Spinal cord (tissue), 10 donors: ENCODE results near the gene C3orf38. TPM values are rescaled to one million over a fixed set of nuclear protein-coding genes. Genes with fewer than 3 reads are reported as not detected.
"Not testable (repeated sequence)": the region's sequence is repeated elsewhere in the genome, so short reads cannot be mapped to it uniquely, and the experiment has no call there.

Source experiments
- DNase-seq, 6 donors: peaks; one replicate each; pipeline versions ENCODE4 v3.0.0 to v3.0.0-alpha.2; 2013 to 2015; ENCODE audit warnings: low spot score in 6 of 6, low read depth in 4 of 6
- H3K27ac ChIP-seq: one replicate; pipeline ENCODE4 v1.5.1; 2013; ENCODE audit warnings: low read depth, low read length, control low read depth
- H3K27me3 ChIP-seq: one replicate; pipeline ENCODE4 v1.6.1; 2013; ENCODE audit warnings: low read length; ENCODE audit not compliant: control insufficient read depth, insufficient read depth
- H3K36me3 ChIP-seq: one replicate; pipeline ENCODE4 v1.6.1; 2013; ENCODE audit warnings: low read length; ENCODE audit not compliant: control insufficient read depth, insufficient read depth
- H3K4me1 ChIP-seq: one replicate; pipeline ENCODE4 v1.6.1; 2013; ENCODE audit warnings: low read length; ENCODE audit not compliant: control insufficient read depth, insufficient read depth
- H3K4me3 ChIP-seq: one replicate; pipeline ENCODE4 v1.5.1; 2013; ENCODE audit warnings: low read depth, low read length, control low read depth
- H3K9me3 ChIP-seq: one replicate; pipeline ENCODE4 v1.6.1; 2013; ENCODE audit warnings: low read length; ENCODE audit not compliant: control insufficient read depth, insufficient read depth
- WGBS: methylation state at CpG from one replicate; pipeline ENCODE4 v1.1.5; 2013; ENCODE audit warnings: missing lambda C conversion rate; ENCODE audit not compliant: insufficient coverage; 5-methylcytosine and 5-hydroxymethylcytosine counted together
- long read RNA-seq, 4 donors: transcript quantifications; one replicate each; lab custom pipeline, GENCODE V29; 2026
- polyA plus RNA-seq, 2 donors: library from polyadenylated mRNA; unstranded; fragments of 120-200 nt; gene quantifications; one replicate each; pipeline ENCODE4 v1.2.1, GENCODE V29; 2013; ENCODE audit not compliant: insufficient read length in 2 of 2
- total RNA-seq, 2 donors: library from RNA; depleted of rRNA in 1 of 2; stranded (reverse); fragments of 120-200 nt in 1 of 2; fragments of >200 nt in 1 of 2; gene quantifications; one replicate each; pipeline versions ENCODE4 v1.2.3 to v1.2.4, GENCODE V29; 2013 to 2014
- donor health status: healthy.

C3orf38 gene
- total RNA-seq = 10 to 100 TPM; 39.3 to 57.2 TPM
- polyA plus RNA-seq = 10 to 100 TPM; 20.5 to 23.6 TPM
- long read RNA-seq, donor 1, transcript C3orf38-201 (3 exons, 2,633 nt) = major isoform, 6 of 6 reads
- long read RNA-seq, donor 1, partial matches to known transcripts = 0 of 6 reads
- long read RNA-seq, donor 1, other reads (novel, unspliced or antisense) = 0 of 6 reads
- long read RNA-seq, donor 2, partial matches to known transcripts = 0 of 1 reads
- long read RNA-seq, donor 2, other reads (novel, unspliced or antisense) = 0 of 1 reads
- long read RNA-seq, donor 3, transcript C3orf38-201 (3 exons, 2,633 nt) = major isoform, 6 of 6 reads
- long read RNA-seq, donor 3, partial matches to known transcripts = 0 of 6 reads
- long read RNA-seq, donor 3, other reads (novel, unspliced or antisense) = 0 of 6 reads
- long read RNA-seq, donor 4, transcript C3orf38-201 (3 exons, 2,633 nt) = major isoform, 15 of 15 reads
- long read RNA-seq, donor 4, partial matches to known transcripts = 0 of 15 reads
- long read RNA-seq, donor 4, other reads (novel, unspliced or antisense) = 0 of 15 reads

- peaks cover 4% of the 10 kb centered on the region for H3K36me3 ChIP-seq
Measured at GRCh38 chr3:88149509-88150362, at the start of gene C3orf38. Gene C3orf38, plus strand, starts transcription at chr3:88149959. Its CDS starts 94 bp downstream, at chr3:88150053.

GRCh38 chr3:88101142-88101541, 48.6 kb upstream of the C3orf38 start:
- DNase-seq = no peak
- no peak overlapping the region for H3K27ac ChIP-seq
- WGBS = no CpG with 5 or more reads among the region's 1 CpG

More at GRCh38 chr3:88149509-88150362, at the start of gene C3orf38:
- Histone ChIP-seq H3K4me1 (peaks cover 15% of the 10 kb centered on the region), H3K9me3 (no peaks in the 10 kb centered on the region), H3K4me3 (peak within 1 kb of the TSS; percentile 93), H3K27ac (peak within 1 kb of the TSS; percentile 92), H3K27me3 (no peaks in the 10 kb centered on the region)
- DNase-seq = peak; percentile 91 to 98 (median 94)
- WGBS = under 1% methylated on average over 57 of the region's 57 CpGs

GRCh38 chr3:88105325-88105724, 44.4 kb upstream of the C3orf38 start:
- DNase-seq = no peak
- H3K27me3 ChIP-seq = no peaks in the 10 kb centered on the region
- H3K27ac ChIP-seq = no peak overlapping the region
- no peaks in the 10 kb centered on the region for H3K4me1 ChIP-seq
- H3K9me3 ChIP-seq = no peaks in the 10 kb centered on the region
- no peak overlapping the region for H3K4me3 ChIP-seq
- no peaks in the 10 kb centered on the region for H3K36me3 ChIP-seq

More at GRCh38 chr3:88101142-88101541, 48.6 kb upstream of the C3orf38 start:
- no peaks in the 10 kb centered on the region for H3K27me3 ChIP-seq
- H3K4me1 ChIP-seq = no peaks in the 10 kb centered on the region
- no peak overlapping the region for H3K4me3 ChIP-seq
- no peaks in the 10 kb centered on the region for H3K36me3 ChIP-seq
- H3K9me3 ChIP-seq = peaks cover 1% of the 10 kb centered on the region

- no peak for DNase-seq
- no peaks in the 10 kb centered on the region for H3K4me1 ChIP-seq
- H3K36me3 ChIP-seq = no peaks in the 10 kb centered on the region
- no peaks in the 10 kb centered on the region for H3K27me3 ChIP-seq
- H3K9me3 ChIP-seq = no peaks in the 10 kb centered on the region
- WGBS = no CpG with 5 or more reads among the region's 1 CpG
- H3K4me3 ChIP-seq = no peak overlapping the region
- H3K27ac ChIP-seq = no peak overlapping the region
Measured at GRCh38 chr3:88112289-88112688, 37.5 kb upstream of the C3orf38 start.

- no peak overlapping the region for H3K4me3 ChIP-seq
- peak; percentile 12 to 82 (median 40) for DNase-seq
Measured at GRCh38 chr3:88113311-88114162, 36.2 kb upstream of the C3orf38 start.

GRCh38 chr3:88114878-88115549, 34.7 kb upstream of the C3orf38 start:
- no peaks in the 10 kb centered on the region for H3K4me1 ChIP-seq
- no peak overlapping the region for H3K4me3 ChIP-seq
- no peaks in the 10 kb centered on the region for H3K36me3 ChIP-seq
- H3K9me3 ChIP-seq = no peaks in the 10 kb centered on the region
- no peaks in the 10 kb centered on the region for H3K27me3 ChIP-seq
- 100% methylated on average over 1 of the region's 3 CpGs for WGBS
- DNase-seq = no peak
- no peak overlapping the region for H3K27ac ChIP-seq

More at GRCh38 chr3:88113311-88114162, 36.2 kb upstream of the C3orf38 start:
- no peak overlapping the region for H3K27ac ChIP-seq
- no peaks in the 10 kb centered on the region for H3K4me1 ChIP-seq
- no CpG with 5 or more reads among the region's 5 CpGs for WGBS
- H3K36me3 ChIP-seq = no peaks in the 10 kb centered on the region
- no peaks in the 10 kb centered on the region for H3K9me3 ChIP-seq
- no peaks in the 10 kb centered on the region for H3K27me3 ChIP-seq

GRCh38 chr3:88117683-88118082, 32.1 kb upstream of the C3orf38 start:
- WGBS = 0% methylated on average over 1 of the region's 1 CpG
- Histone ChIP-seq H3K27ac (no peak overlapping the region), H3K4me3 (no peak overlapping the region), H3K9me3 (no peaks in the 10 kb centered on the region), H3K36me3 (no peaks in the 10 kb centered on the region), H3K27me3 (no peaks in the 10 kb centered on the region), H3K4me1 (no peaks in the 10 kb centered on the region)
- DNase-seq = no peak

- not testable (repeated sequence) for H3K27me3 ChIP-seq, DNase-seq, H3K9me3 ChIP-seq, H3K27ac ChIP-seq, H3K36me3 ChIP-seq, H3K4me1 ChIP-seq, H3K4me3 ChIP-seq
- 100% methylated on average over 1 of the region's 2 CpGs for whole genome bisulfite sequencing
Measured at GRCh38 chr3:88118603-88119002, 31.2 kb upstream of the C3orf38 start.
